GM18861 (cell line): ENCODE results near the gene KIAA1586.
"Not testable (repeated sequence)": the region's sequence is repeated elsewhere in the genome, so short reads cannot be mapped to it uniquely, and the experiment has no call there.

Source experiments
- ATAC-seq: cut with Tn5 transposase; IDR thresholded peaks from one replicate; pipeline ENCODE4 v1.9.1; 2021; ENCODE audit not compliant: unreplicated experiment

The KIAA1586 gene

GRCh38 chr6:57044568-57044967 is 1.9 kb upstream of the KIAA1586 start:
- no peak for ATAC-seq

- peak; percentile 12 for ATAC-seq
These were observed 728 bp downstream of the KIAA1586 start for GRCh38 chr6:57047257-57047585.

GRCh38 chr6:57047859-57048258 is 1.4 kb downstream of the KIAA1586 start:
- not testable (repeated sequence) for ATAC-seq

GRCh38 chr6:57048577-57048976 is 2.1 kb downstream of the KIAA1586 start:
- ATAC-seq = no peak

GRCh38 chr6:57063847-57064246 is 17.4 kb downstream of the KIAA1586 start:
- ATAC-seq = no peak

- no peak for ATAC-seq
These were observed 18.3 kb downstream of the KIAA1586 start for GRCh38 chr6:57064809-57065208.

GRCh38 chr6:57068061-57068460 is 21.6 kb downstream of the KIAA1586 start:
- no peak for ATAC-seq

- no peak for ATAC-seq
These were observed 22.7 kb downstream of the KIAA1586 start for GRCh38 chr6:57069228-57069627.

GRCh38 chr6:57069920-57070331 is 23.4 kb downstream of the KIAA1586 start:
- ATAC-seq = no peak

GRCh38 chr6:57072108-57072507 is 25.6 kb downstream of the KIAA1586 start:
- ATAC-seq = no peak

GRCh38 chr6:57074383-57074782 is 27.9 kb downstream of the KIAA1586 start:
- ATAC-seq = no peak

- no peak for ATAC-seq
These were observed 28.6 kb downstream of the KIAA1586 start for GRCh38 chr6:57075092-57075491.

GRCh38 chr6:57078531-57079207 is 32.2 kb downstream of the KIAA1586 start:
- no peak for ATAC-seq

GRCh38 chr6:57085471-57085870 is 39.0 kb downstream of the KIAA1586 start:
- ATAC-seq = no peak

- no peak for ATAC-seq
These were observed 40.4 kb downstream of the KIAA1586 start for GRCh38 chr6:57086843-57087242.

GRCh38 chr6:57087916-57088315 is 41.4 kb downstream of the KIAA1586 start:
- ATAC-seq = no peak

GRCh38 chr6:57089265-57089664 is 42.8 kb downstream of the KIAA1586 start:
- no peak for ATAC-seq

- peak; percentile 92 for ATAC-seq
These were observed 43.4 kb downstream of the KIAA1586 start, which contains the start of gene ZNF451 for GRCh38 chr6:57089687-57090457. TSS of gene ZNF451 (plus strand) at chr6:57090188. CDS start at chr6:57090254, 66 bp downstream.

- peak; percentile 5 for ATAC-seq
These were observed 44.1 kb downstream of the KIAA1586 start for GRCh38 chr6:57090458-57091067.

- not testable (repeated sequence) for ATAC-seq
These were observed 44.9 kb downstream of the KIAA1586 start for GRCh38 chr6:57091375-57091774.

- ATAC-seq = no peak
These were observed 48.2 kb downstream of the KIAA1586 start for GRCh38 chr6:57094689-57095088.

GRCh38 chr6:57097596-57097995 is 51.1 kb downstream of the KIAA1586 start:
- no peak for ATAC-seq
